ENCODE results near the gene LRRC56. TPM values are rescaled to one million over a fixed set of nuclear protein-coding genes. Genes with fewer than 3 reads are reported as not detected.

Gene LRRC56
- polyA plus RNA-seq, 4 donors: 3.3 to 5.2 (median 4.1) TPM

GRCh38 chr11:518463-519202, 18.7 kb upstream of the LRRC56 start:
- peak; percentile 66 to 68 (median 66) for DNase-seq (ENCODE audit: low read depth in 4 of 4, low spot score in 3 of 4)

- DNase-seq (ENCODE audit: low read depth in 4 of 4, low spot score in 3 of 4): no peak
Observed at GRCh38 chr11:520428-521176, 16.7 kb upstream of the LRRC56 start.

- DNase-seq (ENCODE audit: low read depth in 4 of 4, low spot score in 3 of 4): no peak
Observed at GRCh38 chr11:521177-521688, 16.1 kb upstream of the LRRC56 start.

- no peak for DNase-seq (ENCODE audit: low read depth in 4 of 4, low spot score in 3 of 4)
Observed at GRCh38 chr11:526192-526591, 11.1 kb upstream of the LRRC56 start.

- DNase-seq (ENCODE audit: low read depth in 4 of 4, low spot score in 3 of 4): no peak
Observed at GRCh38 chr11:528166-528814, 9.0 kb upstream of the LRRC56 start.

- DNase-seq (ENCODE audit: low read depth in 4 of 4, low spot score in 3 of 4): no peak
Observed at GRCh38 chr11:528815-529727, 8.3 kb upstream of the LRRC56 start.

- no peak for DNase-seq (ENCODE audit: low read depth in 4 of 4, low spot score in 3 of 4)
Observed at GRCh38 chr11:529728-530411, 7.5 kb upstream of the LRRC56 start.

- DNase-seq (ENCODE audit: low read depth in 4 of 4, low spot score in 3 of 4): no peak
Observed at GRCh38 chr11:530960-531831, 6.1 kb upstream of the LRRC56 start.

GRCh38 chr11:531919-532526, 5.3 kb upstream of the LRRC56 start:
- DNase-seq (ENCODE audit: low read depth in 4 of 4, low spot score in 3 of 4): no peak

- DNase-seq (ENCODE audit: low read depth in 4 of 4, low spot score in 3 of 4): no peak
Observed at GRCh38 chr11:532527-532985, 4.8 kb upstream of the LRRC56 start.

- no peak for DNase-seq (ENCODE audit: low read depth in 4 of 4, low spot score in 3 of 4)
Observed at GRCh38 chr11:532986-533585, 4.2 kb upstream of the LRRC56 start.

GRCh38 chr11:533586-534395, 3.5 kb upstream of the LRRC56 start:
- DNase-seq (ENCODE audit: low read depth in 4 of 4, low spot score in 3 of 4): no peak

GRCh38 chr11:534396-535209, 2.7 kb upstream of the LRRC56 start:
- DNase-seq (ENCODE audit: low read depth in 4 of 4, low spot score in 3 of 4): no peak

- DNase-seq (ENCODE audit: low read depth in 4 of 4, low spot score in 3 of 4): no peak
Observed at GRCh38 chr11:535210-535518, 2.2 kb upstream of the LRRC56 start.

GRCh38 chr11:535519-536454, 1.5 kb upstream of the LRRC56 start, which contains the start of gene HRAS:
Gene HRAS, minus strand, starts transcription at chr11:535576.
- DNase-seq (ENCODE audit: low read depth in 4 of 4, low spot score in 3 of 4): peak; percentile 89 to 92 (median 90)

Measured in right renal pelvis (tissue), 4 donors.